HG03025 (cell line): ENCODE data around the gene XCL2.
"Not testable (repeated sequence)": the region's sequence is repeated elsewhere in the genome, so short reads cannot be mapped to it uniquely, and the experiment has no call there.

ENCODE experiments used
- ATAC-seq: cut with Tn5 transposase; IDR thresholded peaks from one replicate; pipeline ENCODE4 v1.9.1; 2021; ENCODE audit warnings: mild to moderate bottlenecking, moderate library complexity; ENCODE audit not compliant: unreplicated experiment, low FRiP score

Gene XCL2

GRCh38 chr1:168561989-168562388, 18.2 kb upstream of the XCL2 start:
- no peak for ATAC-seq

GRCh38 chr1:168560370-168560769, 16.6 kb upstream of the XCL2 start:
- no peak for ATAC-seq

DNA sequence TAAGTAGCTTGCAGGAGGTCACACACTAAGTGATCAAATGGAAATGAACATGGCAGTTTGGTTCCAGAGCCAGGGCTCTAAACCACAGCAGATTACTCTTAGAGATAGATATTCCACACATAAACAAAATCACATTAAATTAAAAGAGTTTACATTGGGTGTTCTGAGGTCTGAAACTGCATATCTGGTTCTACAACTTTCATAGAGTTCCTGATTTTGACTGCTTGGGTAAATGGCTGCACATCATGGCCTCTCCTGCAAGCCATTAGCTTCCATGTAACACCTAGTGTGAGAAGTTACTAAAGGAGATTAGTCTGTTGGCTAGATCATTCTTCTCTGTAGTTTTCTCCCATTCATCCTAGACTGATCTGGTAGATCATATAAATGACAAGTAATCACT, 12.8 kb upstream of the XCL2 start:
- no peak for ATAC-seq

- ATAC-seq, result no peak
These were observed 11.8 kb upstream of the XCL2 start for GRCh38 chr1:168555508-168556046.

DNA sequence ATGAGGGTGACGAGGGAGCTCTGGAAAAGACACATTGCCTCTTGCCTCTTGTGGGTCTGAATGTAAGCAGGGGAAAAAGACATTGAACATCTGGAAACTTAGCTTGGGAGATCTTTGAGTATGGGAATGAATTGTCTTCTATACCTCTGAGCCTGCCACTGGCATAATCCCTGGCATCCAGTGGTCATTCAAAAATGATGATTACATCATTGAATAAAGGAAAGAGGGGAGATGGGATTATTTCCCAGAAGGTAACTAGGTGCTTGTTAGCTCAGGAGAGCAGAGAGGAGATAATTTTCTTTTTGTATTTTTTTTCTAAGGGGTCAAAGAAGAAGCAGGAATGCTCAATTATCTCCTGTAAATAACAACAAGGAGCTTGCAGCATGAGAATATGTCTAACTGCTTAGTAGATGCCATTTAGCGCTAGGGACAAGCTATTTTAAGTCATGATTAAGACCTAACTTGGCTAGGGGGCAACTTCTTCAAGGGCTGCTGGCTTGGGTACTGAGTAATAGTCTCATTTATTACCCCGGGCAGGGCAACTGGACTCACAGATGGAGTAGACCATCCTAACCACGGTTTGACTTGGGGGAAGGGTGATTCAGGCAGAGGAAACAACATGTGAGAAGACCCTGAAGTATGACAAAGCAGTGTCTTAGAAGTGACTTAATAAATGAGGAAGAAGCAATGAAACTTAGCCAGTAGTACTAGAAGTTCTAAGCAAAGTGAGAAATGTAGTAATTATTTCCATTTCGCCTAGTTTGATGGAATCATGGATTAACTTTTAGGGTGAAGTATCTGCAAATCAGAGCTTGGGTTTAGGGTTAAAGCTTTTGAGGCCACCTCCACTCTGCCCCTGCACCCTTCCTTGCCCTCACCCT, 11.0 kb upstream of the XCL2 start:
- no peak for ATAC-seq

DNA sequence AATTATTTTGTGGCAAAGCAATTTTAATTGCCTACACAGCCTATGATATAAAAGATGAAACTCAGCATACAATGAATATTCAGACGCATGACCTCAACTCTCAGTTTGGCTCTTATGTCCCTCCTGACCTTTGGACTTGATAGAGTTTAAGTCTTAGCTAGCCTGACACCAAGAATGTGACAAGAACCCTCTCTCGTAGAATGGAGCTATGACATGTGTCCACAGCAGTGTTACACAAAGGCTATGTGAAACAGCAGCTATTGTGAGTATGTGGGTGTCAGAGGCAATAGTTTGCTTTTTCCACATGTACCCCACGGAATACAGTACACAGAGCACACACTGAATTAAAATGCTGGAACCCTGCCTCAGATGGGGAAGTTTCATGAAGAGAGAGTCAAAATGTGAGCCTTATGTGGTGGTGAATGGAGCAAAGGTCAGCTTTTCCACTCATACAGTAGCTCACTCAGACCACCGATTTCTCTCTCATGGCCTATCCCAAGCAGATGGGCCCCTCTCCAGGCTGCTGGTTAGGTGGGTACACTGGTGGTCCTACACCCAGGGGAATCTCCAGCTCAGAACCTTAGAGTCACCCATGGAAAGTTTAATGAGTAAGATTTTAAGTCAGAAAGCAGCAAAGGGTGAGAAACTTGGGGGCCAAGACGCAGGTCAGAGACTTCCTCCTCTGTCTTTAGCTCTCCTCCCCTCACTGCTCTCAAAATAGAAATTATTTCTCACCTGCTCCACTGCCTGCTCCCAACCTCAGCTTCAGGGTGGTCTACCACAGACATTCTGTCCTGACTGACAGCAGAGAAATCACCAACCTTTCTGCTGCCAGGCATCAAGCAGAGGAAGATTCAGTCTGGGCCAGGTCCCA, 10.1 kb upstream of the XCL2 start:
- no peak for ATAC-seq

DNA sequence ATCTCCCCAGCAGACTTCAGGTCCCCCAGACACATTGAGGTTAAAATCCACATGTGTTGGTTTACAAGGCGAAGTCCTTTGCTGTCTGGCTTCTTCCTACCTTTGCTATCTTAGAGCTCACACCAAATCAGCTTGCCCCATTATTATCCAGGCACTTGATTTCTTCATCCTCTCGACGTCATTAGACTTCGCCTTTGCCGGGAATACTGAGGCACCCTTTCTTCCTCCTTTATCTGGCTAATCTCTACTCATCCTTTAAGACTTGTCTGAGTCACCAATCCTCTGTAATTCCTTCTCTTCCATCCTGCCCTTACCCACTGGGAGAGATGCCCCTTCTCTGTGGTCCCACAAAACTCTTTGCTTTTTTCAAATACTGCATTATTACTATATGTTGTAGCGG, 9.2 kb upstream of the XCL2 start:
- no peak for ATAC-seq

- ATAC-seq, result no peak
These were observed 7.9 kb upstream of the XCL2 start for GRCh38 chr1:168551688-168552087.

DNA sequence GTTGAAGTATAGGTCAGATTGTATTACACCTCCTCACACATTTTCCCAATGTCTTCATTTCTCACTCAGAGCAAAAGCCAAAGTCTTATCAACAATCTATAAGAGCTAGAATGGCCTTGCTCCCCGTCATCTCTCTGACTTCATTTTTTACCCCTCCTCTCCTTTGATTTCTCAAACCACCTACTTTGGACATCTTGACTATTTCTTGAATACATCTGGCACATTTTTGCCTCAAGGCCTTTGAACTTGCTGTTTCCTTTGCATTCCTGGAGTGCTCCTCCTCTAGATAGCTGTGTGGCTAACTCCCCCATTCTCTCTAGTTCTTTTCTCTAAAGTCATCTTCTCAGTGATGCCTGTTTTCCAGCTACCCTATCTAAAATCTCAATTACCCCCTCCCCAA, 7.2 kb upstream of the XCL2 start:
- no peak for ATAC-seq

DNA sequence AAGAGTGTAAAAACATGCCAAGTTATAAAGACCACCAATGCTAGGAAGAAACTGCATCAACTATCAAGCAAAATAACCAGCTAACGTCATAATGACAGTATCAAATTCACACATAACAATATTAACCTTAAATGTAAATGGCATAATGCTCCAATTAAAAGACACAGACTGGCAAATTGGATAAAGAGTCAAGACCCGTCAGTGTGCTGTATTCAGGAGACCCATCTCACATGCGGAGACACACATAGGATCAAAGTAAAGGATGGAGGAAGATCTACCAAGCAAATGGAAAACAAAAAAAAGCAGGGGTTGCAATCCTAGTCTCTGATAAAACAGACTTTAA, 2.7 kb upstream of the XCL2 start:
- ATAC-seq, result not testable (repeated sequence)

- not testable (repeated sequence) for ATAC-seq
These were observed 2.1 kb upstream of the XCL2 start for GRCh38 chr1:168545678-168546552.

DNA sequence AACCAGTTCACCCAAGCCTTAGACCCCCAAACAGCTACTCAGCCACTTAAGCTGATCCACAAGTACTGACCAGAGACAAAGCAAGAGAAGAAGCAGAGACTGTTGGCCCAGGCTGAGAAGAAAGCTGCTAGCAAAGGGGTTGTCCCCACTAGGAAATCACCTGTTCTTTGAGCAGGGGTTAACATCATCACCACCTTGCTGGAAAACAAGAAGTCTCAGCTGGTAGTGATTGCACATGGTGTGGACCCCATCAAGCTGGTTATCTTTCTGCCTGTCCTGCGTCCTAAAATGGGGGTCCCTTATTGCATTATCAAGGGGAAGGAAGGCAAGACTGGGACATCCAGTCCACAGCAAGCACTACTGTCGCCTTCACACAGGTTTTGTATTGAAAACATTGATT, 819 bp downstream of the XCL2 start:
- ATAC-seq, result not testable (repeated sequence)

DNA sequence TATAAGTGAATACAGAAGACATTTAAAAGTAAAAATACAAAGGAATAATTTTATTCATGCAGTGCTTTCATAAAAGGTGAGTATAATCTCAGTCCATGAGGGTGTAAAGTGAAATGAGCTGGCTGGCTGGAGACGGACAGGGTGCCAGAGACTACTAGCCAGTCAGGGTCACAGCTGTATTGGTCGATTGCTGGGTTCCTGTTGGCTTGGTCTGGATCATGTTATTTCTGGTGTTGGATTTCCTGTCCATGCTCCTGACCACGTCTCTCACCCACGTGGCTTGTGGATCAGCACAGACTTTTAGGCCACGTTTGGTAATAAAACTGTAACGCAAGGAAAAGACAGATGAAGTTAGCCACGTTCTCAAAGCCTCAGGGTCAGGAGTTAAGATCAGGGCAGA, 3.0 kb downstream of the XCL2 start:
- ATAC-seq, result not testable (repeated sequence)

- ATAC-seq, result no peak
These were observed 8.3 kb downstream of the XCL2 start for GRCh38 chr1:168535536-168535935.

GRCh38 chr1:168531615-168532345, 12.0 kb downstream of the XCL2 start:
- ATAC-seq, result no peak

DNA sequence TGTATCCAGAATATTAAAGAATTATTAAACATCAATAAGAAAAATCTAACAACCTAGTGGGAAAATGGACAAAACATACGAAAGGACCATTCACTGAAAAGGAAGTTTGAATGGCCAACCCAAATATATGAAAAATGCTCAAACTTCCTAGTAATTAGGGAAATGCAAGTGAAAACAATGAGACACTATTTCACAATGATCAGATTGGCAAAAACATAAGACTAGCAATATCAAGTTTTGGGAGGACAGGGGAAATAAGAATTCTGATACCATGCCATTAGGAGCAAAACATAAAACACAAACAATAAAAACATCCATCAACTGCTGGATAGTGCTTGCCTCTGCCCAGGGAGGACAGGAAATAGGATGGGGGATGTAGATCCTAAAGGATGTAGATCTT, 14.3 kb downstream of the XCL2 start:
- no peak for ATAC-seq

DNA sequence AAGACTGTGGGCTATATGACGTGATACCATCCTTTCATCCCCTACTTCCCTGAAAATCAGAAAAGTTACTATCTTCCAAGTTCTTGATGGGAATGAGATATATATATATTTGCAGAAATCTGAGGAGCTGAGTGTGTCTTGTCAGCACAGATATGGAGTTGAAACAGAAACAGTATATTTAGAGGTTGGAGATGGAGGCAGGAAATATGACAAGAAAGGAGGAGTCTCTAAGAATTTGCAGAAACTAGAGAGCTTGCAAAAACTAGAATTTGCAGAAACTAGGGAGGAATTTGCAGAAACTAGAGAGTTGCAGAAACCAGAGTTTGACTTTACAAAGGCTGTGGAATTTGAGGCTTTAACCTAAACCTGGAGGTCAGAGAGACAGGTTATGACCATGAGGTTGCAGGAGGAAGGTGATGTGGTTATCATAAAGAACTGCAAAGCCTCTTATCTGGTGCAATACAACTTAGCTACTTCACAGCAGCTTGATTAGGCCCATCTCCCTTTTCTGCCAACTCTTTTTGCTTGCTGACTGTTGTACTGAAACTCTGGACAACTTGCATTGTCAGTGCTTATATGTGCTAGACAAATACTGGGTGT, 22.3 kb downstream of the XCL2 start:
- no peak for ATAC-seq

- ATAC-seq, result no peak
These were observed 23.0 kb downstream of the XCL2 start for GRCh38 chr1:168520832-168521231.

DNA sequence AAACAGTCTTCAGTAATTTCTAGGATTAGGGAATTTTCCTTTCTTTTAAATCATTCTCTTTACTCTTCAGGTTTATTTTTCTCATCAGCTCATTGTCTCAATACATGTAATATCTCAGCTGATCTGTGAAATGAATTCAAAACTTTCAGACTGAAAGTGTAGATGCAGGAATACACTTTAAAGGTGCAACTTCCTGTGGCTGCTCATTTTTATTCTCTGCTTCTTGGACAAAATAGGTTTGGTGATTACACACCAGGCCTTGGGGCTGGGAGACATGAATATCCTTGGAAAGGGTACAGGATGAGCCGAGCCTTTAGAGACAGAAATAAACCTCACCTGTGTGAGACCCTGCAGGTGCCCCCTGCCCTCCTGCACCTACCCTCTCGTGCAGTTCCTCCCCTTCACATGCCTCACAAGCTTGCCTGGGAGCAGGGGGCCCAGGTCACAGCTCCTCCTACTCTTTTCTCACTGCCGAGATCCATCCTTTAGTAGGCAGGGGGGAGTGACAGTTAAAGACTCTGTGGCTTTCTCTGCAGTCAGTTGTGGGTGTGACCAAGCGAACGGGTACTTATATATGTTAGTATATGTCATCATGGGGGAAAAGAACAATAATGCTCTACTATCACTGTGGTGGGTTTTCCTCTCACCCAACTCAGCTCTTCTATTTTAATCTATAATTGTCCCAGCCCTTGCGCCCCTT, 23.6 kb downstream of the XCL2 start:
- ATAC-seq, result no peak
